Measurements from ENCODE around the gene RFX8.

DNA sequence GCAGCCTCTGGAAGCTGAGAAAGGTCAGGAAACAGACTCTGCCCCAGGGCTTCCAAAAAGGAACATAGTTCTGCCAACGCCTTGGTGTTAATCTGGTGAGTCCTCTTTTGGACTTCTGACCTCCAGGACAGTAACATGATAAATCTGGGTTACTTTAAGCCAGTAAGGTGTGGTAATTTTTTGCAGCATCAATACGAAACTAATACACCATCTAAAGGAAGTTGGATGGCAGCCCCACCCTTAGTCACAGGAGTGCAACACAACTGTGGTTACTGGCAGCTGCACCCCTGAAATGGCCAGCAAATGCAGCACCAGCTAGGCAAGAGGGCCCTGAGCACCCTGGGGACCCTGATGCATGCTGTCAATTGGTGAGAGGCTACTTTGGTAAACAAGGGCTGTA, 113.4 kb downstream of the RFX8 start:
- TF ChIP-seq, protein P1, sequence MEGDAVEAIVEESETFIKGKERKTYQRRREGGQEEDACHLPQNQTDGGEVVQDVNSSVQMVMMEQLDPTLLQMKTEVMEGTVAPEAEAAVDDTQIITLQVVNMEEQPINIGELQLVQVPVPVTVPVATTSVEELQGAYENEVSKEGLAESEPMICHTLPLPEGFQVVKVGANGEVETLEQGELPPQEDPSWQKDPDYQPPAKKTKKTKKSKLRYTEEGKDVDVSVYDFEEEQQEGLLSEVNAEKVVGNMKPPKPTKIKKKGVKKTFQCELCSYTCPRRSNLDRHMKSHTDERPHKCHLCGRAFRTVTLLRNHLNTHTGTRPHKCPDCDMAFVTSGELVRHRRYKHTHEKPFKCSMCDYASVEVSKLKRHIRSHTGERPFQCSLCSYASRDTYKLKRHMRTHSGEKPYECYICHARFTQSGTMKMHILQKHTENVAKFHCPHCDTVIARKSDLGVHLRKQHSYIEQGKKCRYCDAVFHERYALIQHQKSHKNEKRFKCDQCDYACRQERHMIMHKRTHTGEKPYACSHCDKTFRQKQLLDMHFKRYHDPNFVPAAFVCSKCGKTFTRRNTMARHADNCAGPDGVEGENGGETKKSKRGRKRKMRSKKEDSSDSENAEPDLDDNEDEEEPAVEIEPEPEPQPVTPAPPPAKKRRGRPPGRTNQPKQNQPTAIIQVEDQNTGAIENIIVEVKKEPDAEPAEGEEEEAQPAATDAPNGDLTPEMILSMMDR (IDR thresholded peaks at IDR 0.05): no peak
- no peak for TF ChIP-seq ZFX (IDR thresholded peaks at IDR 0.05; ENCODE audit: borderline replicate concordance)
